Stimulated activated CD8-positive, alpha-beta memory T cell treated with anti-CD3 and anti-CD28 coated beads, Interleukin-15, amount 100 ng/mL, for 24 hours (primary cell): ENCODE results near the gene RHOT2.
"Not testable (repeated sequence)": the region's sequence is repeated elsewhere in the genome, so short reads cannot be mapped to it uniquely, and the experiment has no call there.

ENCODE experiments used
- DNase-seq: peaks from one replicate; pipeline ENCODE4 v3.0.0-alpha.2; 2020; ENCODE audit warnings: low read depth

The RHOT2 gene

GRCh38 chr16:700684-701584 is 33.0 kb downstream of the RHOT2 start:
- peak; percentile 43 for DNase-seq

DNA sequence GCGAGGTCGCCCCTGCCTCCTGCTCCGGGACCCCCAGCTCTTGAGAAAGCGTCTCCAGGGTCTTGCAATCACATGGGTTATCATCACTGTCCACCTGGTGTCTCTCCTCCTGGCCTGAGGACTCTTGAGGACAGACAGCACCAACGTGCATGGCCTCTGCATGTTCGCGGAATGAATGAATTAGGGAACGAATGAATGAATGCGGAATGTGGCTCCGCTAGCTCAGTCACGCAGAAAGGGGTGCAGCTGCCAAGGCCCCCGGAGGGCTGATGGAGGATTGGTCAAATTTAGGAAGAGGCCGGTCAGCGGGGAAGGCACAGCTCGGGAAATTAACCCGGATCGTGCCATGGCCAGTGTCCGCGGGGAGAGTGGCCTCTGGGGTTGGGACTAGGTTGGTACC is 34.4 kb downstream of the RHOT2 start:
- no peak for DNase-seq

DNA sequence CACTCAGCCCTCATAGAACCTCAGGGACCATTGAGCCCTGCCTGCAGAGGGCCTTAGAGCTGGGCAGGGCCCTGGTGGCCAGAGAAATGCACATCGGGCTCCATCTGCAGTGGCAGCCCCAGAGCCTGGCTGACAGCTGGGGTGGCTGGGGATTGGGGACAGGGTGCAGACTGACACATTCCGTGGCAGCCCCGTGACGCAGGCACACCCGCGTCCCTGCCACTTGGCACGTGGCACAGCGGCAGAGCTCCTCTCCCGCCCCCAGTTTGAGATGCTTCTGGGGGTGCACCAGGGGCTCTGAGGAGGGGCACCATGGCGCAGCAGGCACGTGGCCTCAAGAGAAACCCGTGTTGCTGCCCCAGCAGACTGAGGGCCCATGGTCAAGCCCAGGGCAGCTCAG is 35.5 kb downstream of the RHOT2 start:
- DNase-seq: no peak

- DNase-seq: no peak
Measured at GRCh38 chr16:704047-704446, 36.1 kb downstream of the RHOT2 start.

DNA sequence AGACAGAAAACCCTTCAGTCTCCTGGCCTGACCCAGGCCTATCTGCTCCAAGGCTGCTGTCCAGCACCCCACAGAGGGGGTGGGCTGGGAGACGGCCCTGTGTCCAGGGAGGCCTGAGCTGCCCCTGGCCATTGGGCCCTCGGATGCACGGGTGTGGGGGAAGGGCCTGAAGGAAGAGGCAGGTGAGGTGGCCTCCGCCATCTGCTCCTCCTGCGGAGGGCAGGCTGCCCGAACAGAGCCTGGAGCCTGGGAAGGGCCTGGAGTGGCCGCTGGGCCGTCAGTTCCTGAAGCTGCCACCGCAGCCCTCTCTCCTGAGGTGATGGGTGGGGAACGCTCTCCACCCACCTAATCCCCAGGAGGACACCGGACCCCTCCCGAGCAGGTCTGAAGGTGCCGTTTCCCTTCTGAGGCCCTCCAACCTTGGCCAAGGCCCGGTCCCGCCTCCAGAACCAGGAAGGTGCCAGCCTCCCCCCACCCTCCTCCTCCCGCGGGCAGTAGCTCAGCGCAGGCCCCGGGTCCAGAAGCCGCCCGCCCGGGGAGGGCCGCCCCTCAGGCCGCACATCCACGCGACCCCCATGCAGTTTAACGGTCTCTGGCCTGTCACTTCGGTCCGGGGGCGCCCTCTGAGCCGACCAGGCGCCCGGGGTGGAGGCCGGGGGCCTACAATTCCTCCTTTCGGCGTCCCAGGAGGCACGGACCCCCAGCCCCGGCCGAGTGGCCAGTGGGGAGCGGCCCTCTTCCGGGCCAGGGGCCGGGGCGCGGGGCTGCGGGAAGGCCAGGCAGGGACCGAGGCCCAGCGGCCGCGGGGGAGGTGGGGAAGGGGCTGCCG is 36.8 kb downstream of the RHOT2 start:
- no peak for DNase-seq

- no peak for DNase-seq
Measured at GRCh38 chr16:705431-706188, 37.7 kb downstream of the RHOT2 start, which contains the start of gene FBXL16. TSS of gene FBXL16 (minus strand) at chr16:705801. CDS start at chr16:697405, 8,396 bp downstream.

DNA sequence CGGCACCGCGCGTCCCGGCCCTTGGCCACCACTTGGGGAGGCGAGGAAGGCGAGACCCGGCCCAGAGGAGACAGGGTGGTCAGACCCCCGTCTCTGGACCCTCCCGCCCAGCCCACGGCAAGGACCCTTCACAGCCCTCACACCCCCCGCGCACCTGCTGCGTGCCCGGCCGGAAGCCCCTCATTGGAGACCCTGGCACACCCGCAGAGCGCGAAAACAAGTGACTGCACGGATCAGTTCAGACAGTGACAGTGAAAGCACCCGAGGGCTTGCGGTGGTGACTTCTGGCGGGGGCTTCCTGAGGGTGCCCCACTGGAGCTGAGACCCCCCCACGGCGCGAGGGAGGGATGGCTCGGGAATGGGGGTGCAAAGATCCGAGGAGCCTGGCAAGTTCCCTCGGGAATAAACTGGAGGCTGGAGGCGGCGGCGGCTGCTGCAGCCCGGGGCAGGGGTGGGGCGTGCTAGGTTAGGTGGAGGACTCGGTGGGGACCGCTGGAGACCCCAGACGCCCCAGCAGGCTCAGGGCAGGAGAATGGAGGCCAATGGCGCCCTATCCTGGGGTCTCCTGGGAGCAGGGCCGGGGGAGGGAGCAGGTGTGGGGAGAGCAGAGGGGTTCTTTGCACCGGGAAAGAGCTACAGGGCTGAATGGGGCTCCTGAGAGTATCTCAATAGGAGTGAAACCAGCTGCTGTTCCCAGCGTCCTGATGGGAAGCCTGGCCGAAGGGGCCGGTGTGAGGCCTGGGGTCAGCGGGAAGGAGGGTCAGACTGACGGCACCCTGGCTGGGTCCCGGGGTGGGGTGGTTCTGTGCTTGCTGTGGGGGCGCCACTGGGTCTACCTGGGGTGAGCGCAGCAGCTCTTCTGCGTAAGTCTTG is 38.5 kb downstream of the RHOT2 start:
- no peak for DNase-seq

DNA sequence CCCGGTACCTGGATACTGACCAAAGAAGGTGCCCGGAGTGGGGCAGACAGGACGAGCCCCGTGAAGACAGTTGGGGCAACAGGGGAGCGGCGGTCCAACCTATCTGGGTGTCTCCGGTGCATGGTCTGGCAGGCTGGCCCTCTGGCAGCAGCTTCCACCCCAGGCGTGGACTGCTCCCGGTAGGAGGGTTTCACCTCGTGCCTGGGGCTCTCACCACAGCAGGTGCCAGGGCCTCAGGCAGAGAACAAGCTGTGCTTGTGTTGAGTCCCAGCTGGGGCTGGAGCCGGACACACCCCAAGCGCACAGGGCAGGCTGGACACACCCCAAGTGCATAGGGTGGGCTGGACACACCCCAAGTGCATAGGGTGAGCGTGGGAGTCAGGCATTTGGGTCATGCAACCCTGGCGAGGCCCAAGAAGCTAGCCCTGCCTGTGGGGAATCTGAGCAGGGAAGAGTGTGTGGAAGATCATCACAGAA is 39.2 kb downstream of the RHOT2 start:
- DNase-seq: no peak

DNA sequence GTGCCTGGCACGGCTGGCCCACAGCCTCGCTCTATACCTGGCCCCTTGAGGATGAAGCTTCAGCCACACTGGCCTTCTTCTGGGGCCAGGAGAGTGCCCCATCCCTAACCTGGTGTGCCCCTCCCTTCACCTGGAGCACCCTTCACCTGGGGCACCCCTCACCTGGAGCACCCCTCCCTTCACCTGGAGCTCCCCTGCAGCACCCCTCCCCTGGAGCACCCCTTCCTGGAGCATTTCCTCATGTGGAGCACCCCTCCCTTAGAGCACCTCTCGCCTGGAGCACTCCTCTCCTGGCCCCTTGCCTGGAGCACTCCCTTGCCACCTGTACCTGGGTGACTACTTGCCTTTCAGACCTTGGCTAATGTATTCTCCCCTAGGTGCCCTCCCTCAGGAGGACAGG is 40.1 kb downstream of the RHOT2 start:
- DNase-seq: no peak

DNA sequence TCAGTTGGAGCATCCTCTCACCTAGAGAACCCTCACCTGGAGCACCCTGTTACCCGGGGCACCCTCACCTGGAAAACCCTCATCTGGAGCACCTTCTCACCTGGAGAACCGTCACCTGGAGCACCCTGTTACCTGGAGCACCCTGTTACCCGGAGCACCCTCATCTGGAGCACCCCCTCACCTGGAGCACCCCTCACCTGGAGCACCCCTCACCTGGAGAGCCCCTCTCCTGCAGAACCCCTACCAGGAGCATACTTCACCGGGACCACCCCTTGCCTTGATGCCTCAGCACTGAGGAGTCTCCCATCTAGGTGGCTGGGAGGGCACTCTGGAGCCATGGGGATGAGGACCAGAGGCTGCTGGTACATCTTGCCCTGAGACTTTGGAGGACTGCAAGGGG is 41.0 kb downstream of the RHOT2 start:
- no peak for DNase-seq

DNA sequence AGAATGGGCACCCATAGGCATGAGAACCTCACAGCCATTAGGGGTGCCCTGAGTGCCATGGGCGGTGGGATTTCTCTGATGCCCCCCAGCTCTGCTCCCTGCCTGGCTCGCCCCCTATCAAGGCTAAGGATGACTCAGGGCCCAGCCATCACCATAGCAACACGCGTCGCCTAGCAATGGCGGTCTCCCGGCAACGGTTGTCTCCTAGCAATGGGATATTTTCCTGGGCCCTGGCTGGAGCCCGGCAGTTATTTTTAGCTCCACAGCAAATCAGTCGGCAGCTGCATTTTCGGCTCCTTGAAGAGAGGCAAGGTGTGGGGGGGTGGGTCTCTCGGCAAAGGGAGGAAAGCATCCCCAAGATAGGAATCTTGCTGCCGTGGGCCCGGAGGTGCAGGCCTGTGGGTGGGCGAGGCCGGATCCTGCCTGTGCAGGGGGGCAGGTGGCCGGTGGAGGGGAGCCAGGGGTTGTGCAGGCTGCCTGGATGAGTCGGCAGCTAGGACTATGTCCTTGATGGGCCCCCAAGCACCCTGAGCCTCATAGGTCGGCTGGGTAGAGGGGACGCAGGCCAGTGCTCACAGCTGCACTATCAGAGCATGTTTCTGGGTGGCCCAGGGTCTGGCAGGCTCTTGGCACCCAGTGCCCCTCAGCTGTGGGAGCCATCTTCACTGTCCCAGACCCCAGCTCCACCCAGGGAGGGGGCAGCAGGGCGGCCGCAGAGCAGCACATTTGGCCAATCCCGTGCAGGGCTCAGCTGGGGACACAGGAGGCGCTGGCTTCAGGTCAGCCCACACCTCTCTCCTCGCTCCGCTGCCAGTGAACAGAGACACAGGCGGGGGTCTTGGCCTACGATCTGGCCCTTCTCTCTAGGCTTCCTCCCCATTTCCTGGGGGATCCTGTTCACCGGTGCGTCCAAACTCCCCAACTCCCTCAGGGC is 41.9 kb downstream of the RHOT2 start:
- no peak for DNase-seq

- no peak for DNase-seq
Measured at GRCh38 chr16:710500-711075, 42.7 kb downstream of the RHOT2 start.

- no peak for DNase-seq
Measured at GRCh38 chr16:711084-711483, 43.2 kb downstream of the RHOT2 start.

DNA sequence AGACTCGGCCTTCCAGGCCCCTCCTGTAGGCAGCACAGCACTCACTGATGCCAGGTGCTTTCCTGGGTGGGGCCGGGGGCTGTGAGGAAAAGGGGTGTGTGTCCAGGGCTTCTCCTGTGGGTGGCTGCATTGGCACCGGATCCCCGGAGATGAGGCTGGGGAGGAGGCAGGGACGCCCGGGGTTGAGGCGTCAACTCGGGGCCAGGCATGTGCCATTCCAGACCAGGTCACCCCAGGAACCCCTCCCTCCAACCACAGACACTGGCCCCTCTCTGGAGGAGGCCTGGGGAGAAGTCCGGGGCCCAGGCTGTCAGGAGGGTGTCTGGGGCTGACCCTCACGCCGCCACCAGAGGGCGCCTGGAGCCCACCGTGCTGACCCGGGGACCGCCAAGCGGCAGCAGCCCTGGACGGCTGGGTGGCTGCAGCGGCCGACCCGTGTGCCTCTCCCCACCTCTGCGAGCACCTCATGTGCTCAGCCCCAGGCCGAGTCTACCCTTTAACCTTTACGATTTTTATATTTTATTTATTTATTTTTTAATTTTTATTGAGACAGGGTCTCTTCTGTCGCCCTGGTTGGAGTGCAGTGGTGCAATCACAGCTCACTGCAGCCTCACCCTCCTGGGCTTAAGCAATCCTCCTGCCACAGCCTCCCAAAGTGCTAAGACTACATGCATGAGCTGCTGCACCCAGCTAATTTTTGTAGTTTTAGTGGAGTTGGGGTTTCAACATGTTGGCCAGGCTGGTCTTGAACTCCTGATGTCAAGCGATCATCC is 43.8 kb downstream of the RHOT2 start:
- DNase-seq: peak; percentile 72

- DNase-seq: not testable (repeated sequence)
Measured at GRCh38 chr16:712740-713250, 44.9 kb downstream of the RHOT2 start.

- no peak for DNase-seq
Measured at GRCh38 chr16:714079-714478, 46.1 kb downstream of the RHOT2 start.

DNA sequence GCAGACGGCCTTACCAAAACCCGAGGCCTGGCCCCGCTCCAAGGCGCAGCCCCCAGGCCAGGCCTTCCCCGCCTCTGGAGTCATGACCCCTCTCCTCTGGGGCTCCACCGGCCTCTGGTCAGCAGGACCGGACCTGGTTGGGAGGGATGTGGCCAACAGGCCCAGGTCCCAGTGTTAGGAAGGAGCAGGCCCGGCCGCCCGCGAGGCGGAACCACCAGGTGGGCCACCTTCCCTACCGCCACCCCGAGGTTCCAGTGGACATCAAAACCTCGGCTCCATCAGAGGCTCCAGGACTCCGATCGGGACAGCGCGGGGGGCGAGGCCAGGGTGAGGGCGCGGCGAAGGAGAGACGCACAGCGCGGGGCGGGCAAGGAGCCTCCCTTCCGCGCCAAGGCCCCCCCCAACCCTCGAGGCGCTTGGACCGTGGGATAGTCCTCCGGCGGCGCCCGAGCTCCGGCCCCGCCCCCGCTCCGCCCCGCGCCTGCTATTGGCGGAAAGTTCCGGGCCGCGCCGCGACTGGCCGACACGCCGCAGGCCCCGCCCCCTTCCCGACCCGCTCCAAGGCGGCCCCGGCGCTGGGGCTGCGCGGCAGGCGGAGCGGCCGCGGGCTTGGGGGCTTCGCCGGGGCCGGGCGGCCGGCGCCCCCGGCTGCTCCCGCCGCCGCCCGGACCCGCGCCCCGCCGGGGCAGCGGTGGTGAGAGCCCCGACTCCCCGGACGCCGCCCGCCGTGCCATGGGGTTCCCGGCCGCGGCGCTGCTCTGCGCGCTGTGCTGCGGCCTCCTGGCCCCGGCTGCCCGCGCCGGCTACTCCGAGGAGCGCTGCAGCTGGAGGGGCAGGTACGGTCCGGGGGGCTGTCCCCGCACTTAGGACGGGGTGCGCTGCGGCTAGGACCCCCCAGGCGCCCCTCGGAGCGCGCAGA is 46.9 kb downstream of the RHOT2 start, which contains the start of gene METRN:
Gene METRN (plus strand): TSS at position 561 of the 919 bp plus-strand sequence. CDS start 172 bp downstream, at position 733.
- peak; percentile 81 for DNase-seq
